Natural killer cell treated with Interleukin-12 subunit alpha and Interleukin-12 subunit beta and Interleukin-15 and Interleukin-18, amount 100 ng/mL, for 72 hours (primary cell): ENCODE measurements around the gene HIGD1A. TPM values are rescaled to one million over a fixed set of nuclear protein-coding genes. Genes with fewer than 3 reads are reported as not detected.

Experiments
- ATAC-seq, 2 donors: fragments of 150-1000 bp; cut with Tn5 transposase in 1 of 2; sonication (Bioruptor Pico), chemical (Tn5 transposase) in 1 of 2; 2 replicates each; pipeline ENCODE4 v1.10.0; 2021
- DNase-seq: peaks from one replicate; pipeline ENCODE4 v3.0.0; 2022; ENCODE audit warnings: low spot score
- H3K27ac Mint-ChIP-seq, 2 donors: 1 replicate in 1 of 2; 2 replicates in 1 of 2; pipeline ENCODE4 v1.8.0; 2022; ENCODE audit warnings: mixed read lengths in 2 of 2, mild to moderate bottlenecking in 1 of 2, moderate library complexity in 1 of 2
- H3K27me3 Mint-ChIP-seq, 2 donors: 1 replicate in 1 of 2; 2 replicates in 1 of 2; pipeline ENCODE4 v1.8.0; 2022; ENCODE audit warnings: mixed read lengths in 2 of 2
- H3K36me3 Mint-ChIP-seq: one replicate; pipeline ENCODE4 v1.8.0; 2022; ENCODE audit warnings: mixed read lengths
- H3K4me1 Mint-ChIP-seq, 2 donors: 1 replicate in 1 of 2; 2 replicates in 1 of 2; pipeline ENCODE4 v1.8.0; 2022; ENCODE audit warnings: low read depth in 2 of 2, mixed read lengths in 2 of 2, mild to moderate bottlenecking in 1 of 2
- H3K4me3 Mint-ChIP-seq: one replicate; pipeline ENCODE4 v1.8.0; 2022; ENCODE audit warnings: mixed read lengths
- H3K9me3 Mint-ChIP-seq: 2 replicates; pipeline ENCODE4 v1.8.0; 2022; ENCODE audit warnings: mixed read lengths
- total RNA-seq, 2 donors: library from RNA; stranded (reverse); gene quantifications; one replicate each; pipeline ENCODE4 v1.2.3, GENCODE V29; 2022

Gene HIGD1A
- total RNA-seq, 2 donors from 2014 or later: 60.0 to 78.4 TPM

GRCh38 chr3:42801048-42801620 lies 3.2 kb downstream of the HIGD1A start:
- H3K36me3 Mint-ChIP-seq: peaks cover 5% of the 10 kb centered on the region

GRCh38 chr3:42800251-42800650 lies 4.0 kb downstream of the HIGD1A start:
- Mint-ChIP-seq H3K4me3 (no peak overlapping the region), H3K4me1 (peaks cover 22 to 44% of the 10 kb centered on the region in 2 donors), H3K27ac (no peak overlapping the region), H3K36me3 (peaks cover 5% of the 10 kb centered on the region), H3K9me3 (no peaks in the 10 kb centered on the region), H3K27me3 (no peaks in the 10 kb centered on the region)
- DNase-seq: no peak
- ATAC-seq: no peak

More at GRCh38 chr3:42801048-42801620, 3.2 kb downstream of the HIGD1A start:
- no peak for DNase-seq
- Mint-ChIP-seq H3K9me3 (no peaks in the 10 kb centered on the region), H3K27me3 (peaks cover 3 to 8% of the 10 kb centered on the region in 2 donors), H3K27ac (no peak overlapping the region), H3K4me3 (no peak overlapping the region), H3K4me1 (peaks cover 22 to 38% of the 10 kb centered on the region in 2 donors)
- no peak for ATAC-seq

GRCh38 chr3:42799376-42799775 lies 4.9 kb downstream of the HIGD1A start:
- peaks cover 5% of the 10 kb centered on the region for H3K36me3 Mint-ChIP-seq
- ATAC-seq: no peak
- peaks cover 21 to 35% of the 10 kb centered on the region in 2 donors for H3K4me1 Mint-ChIP-seq
- no peaks in the 10 kb centered on the region for H3K9me3 Mint-ChIP-seq
- DNase-seq: no peak
- no peaks in the 10 kb centered on the region for H3K27me3 Mint-ChIP-seq
- no peak overlapping the region for H3K4me3 Mint-ChIP-seq
- H3K27ac Mint-ChIP-seq: no peak overlapping the region

GRCh38 chr3:42796332-42796885 lies 7.9 kb downstream of the HIGD1A start:
- H3K36me3 Mint-ChIP-seq: no peaks in the 10 kb centered on the region
- H3K4me1 Mint-ChIP-seq: peaks cover 14 to 17% of the 10 kb centered on the region in 2 donors
- DNase-seq (no peak), ATAC-seq (no peak)
- H3K9me3 Mint-ChIP-seq: no peaks in the 10 kb centered on the region
- no peak overlapping the region for H3K27ac Mint-ChIP-seq
- H3K4me3 Mint-ChIP-seq: no peak overlapping the region
- H3K27me3 Mint-ChIP-seq: no peaks in the 10 kb centered on the region

GRCh38 chr3:42795621-42796181 lies 8.6 kb downstream of the HIGD1A start:
- Mint-ChIP-seq H3K36me3 (no peaks in the 10 kb centered on the region), H3K27ac (no peak overlapping the region), H3K4me3 (no peak overlapping the region)

GRCh38 chr3:42790714-42791229 lies 13.5 kb downstream of the HIGD1A start:
- Mint-ChIP-seq H3K27me3 (no peaks in the 10 kb centered on the region), H3K27ac (no peak overlapping the region), H3K36me3 (peaks cover 12% of the 10 kb centered on the region), H3K4me3 (no peak overlapping the region), H3K4me1 (peaks cover 4 to 9% of the 10 kb centered on the region in 2 donors), H3K9me3 (no peaks in the 10 kb centered on the region)
- no peak for DNase-seq
- no peak for ATAC-seq

More at GRCh38 chr3:42795621-42796181, 8.6 kb downstream of the HIGD1A start:
- Mint-ChIP-seq H3K27me3 (no peaks in the 10 kb centered on the region), H3K4me1 (peaks cover 10% of the 10 kb centered on the region in 2 donors), H3K9me3 (no peaks in the 10 kb centered on the region)
- DNase-seq: no peak
- no peak for ATAC-seq

- Mint-ChIP-seq H3K27me3 (no peaks in the 10 kb centered on the region), H3K9me3 (no peaks in the 10 kb centered on the region), H3K36me3 (peaks cover 23% of the 10 kb centered on the region), H3K4me1 (peaks cover 0 to 9% of the 10 kb centered on the region in 2 donors), H3K4me3 (no peak overlapping the region), H3K27ac (no peak overlapping the region)
- ATAC-seq: no peak
- DNase-seq: no peak
Observed at GRCh38 chr3:42786631-42787030, 17.7 kb downstream of the HIGD1A start.

- Mint-ChIP-seq H3K27ac (no peak overlapping the region), H3K4me1 (peaks cover 0 to 9% of the 10 kb centered on the region in 2 donors), H3K9me3 (no peaks in the 10 kb centered on the region), H3K36me3 (peaks cover 23% of the 10 kb centered on the region), H3K27me3 (no peaks in the 10 kb centered on the region), H3K4me3 (no peak overlapping the region)
- DNase-seq (no peak), ATAC-seq (no peak)
Observed at GRCh38 chr3:42786212-42786611, 18.1 kb downstream of the HIGD1A start.

GRCh38 chr3:42780892-42781700 lies 23.2 kb downstream of the HIGD1A start:
- ATAC-seq (peak in 1 of 2 donors; percentile 67), DNase-seq (no peak)
- Mint-ChIP-seq H3K27ac (no peak overlapping the region), H3K4me3 (no peak overlapping the region), H3K4me1 (peaks cover 0 to 3% of the 10 kb centered on the region in 2 donors), H3K9me3 (no peaks in the 10 kb centered on the region), H3K36me3 (peaks cover 14% of the 10 kb centered on the region), H3K27me3 (no peaks in the 10 kb centered on the region)

GRCh38 chr3:42780398-42780797 lies 23.9 kb downstream of the HIGD1A start:
- no peaks in the 10 kb centered on the region for H3K27me3 Mint-ChIP-seq
- no peak for ATAC-seq
- peaks cover 0 to 3% of the 10 kb centered on the region in 2 donors for H3K4me1 Mint-ChIP-seq
- H3K9me3 Mint-ChIP-seq: no peaks in the 10 kb centered on the region
- DNase-seq: no peak
- H3K27ac Mint-ChIP-seq: no peak overlapping the region
- H3K36me3 Mint-ChIP-seq: peaks cover 11% of the 10 kb centered on the region
- H3K4me3 Mint-ChIP-seq: no peak overlapping the region

- no peak overlapping the region for H3K4me3 Mint-ChIP-seq
- ATAC-seq: no peak
- H3K27ac Mint-ChIP-seq: no peak overlapping the region
- H3K27me3 Mint-ChIP-seq: no peaks in the 10 kb centered on the region
- peaks cover 0 to 3% of the 10 kb centered on the region in 2 donors for H3K4me1 Mint-ChIP-seq
- no peak for DNase-seq
- H3K36me3 Mint-ChIP-seq: peaks cover 10% of the 10 kb centered on the region
- H3K9me3 Mint-ChIP-seq: no peaks in the 10 kb centered on the region
Observed at GRCh38 chr3:42778644-42779043, 25.6 kb downstream of the HIGD1A start.

- Mint-ChIP-seq H3K27me3 (no peaks in the 10 kb centered on the region), H3K27ac (peak overlapping the region; percentile 78 to 89)
Observed at GRCh38 chr3:42773409-42773751, 30.9 kb downstream of the HIGD1A start.

GRCh38 chr3:42772670-42773408 lies 31.5 kb downstream of the HIGD1A start, which contains the start of gene CCDC13:
CCDC13 (minus strand) TSS chr3:42773253; CDS start chr3:42758345, 14,908 bp downstream.
- ATAC-seq (peak; percentile 98 to 99), DNase-seq (peak; percentile 95)
- H3K4me1 Mint-ChIP-seq: peaks cover 11 to 18% of the 10 kb centered on the region in 2 donors
- no peaks in the 10 kb centered on the region for H3K9me3 Mint-ChIP-seq
- no peaks in the 10 kb centered on the region for H3K27me3 Mint-ChIP-seq
- peak within 1 kb of the TSS; percentile 91 for H3K4me3 Mint-ChIP-seq
- H3K27ac Mint-ChIP-seq: peak within 1 kb of the TSS; percentile 78 to 89
- no peaks in the 10 kb centered on the region for H3K36me3 Mint-ChIP-seq

More at GRCh38 chr3:42773409-42773751, 30.9 kb downstream of the HIGD1A start:
- Mint-ChIP-seq H3K36me3 (no peaks in the 10 kb centered on the region), H3K4me1 (peaks cover 11 to 18% of the 10 kb centered on the region in 2 donors), H3K9me3 (no peaks in the 10 kb centered on the region), H3K4me3 (peak overlapping the region; percentile 91)
- ATAC-seq (no peak), DNase-seq (no peak)
